Keratinocyte (primary cell): ENCODE data around the gene TECPR1. TPM values are rescaled to one million over a fixed set of nuclear protein-coding genes. Genes with fewer than 3 reads are reported as not detected.

ENCODE experiments used
- DNase-seq: peaks from one replicate; pipeline ENCODE4 v3.0.0-alpha.2; 2011; ENCODE audit warnings: low read depth, missing footprints, low spot score
- FAIRE-seq: peaks from 2 replicates; lab custom pipeline; 2011; peaks lifted over from hg19 to GRCh38; lab: Jason Lieb, UNC
- H2AFZ ChIP-seq: 2 replicates; pipeline ENCODE4 v1.6.0; 2012; ENCODE audit warnings: low read length, control low read depth, inconsistent platforms; ENCODE audit not compliant: control insufficient read depth
- H3K27ac ChIP-seq: 2 replicates; pipeline ENCODE4 v1.5.1; 2011; ENCODE audit warnings: low read length; ENCODE audit not compliant: control insufficient read depth, insufficient read depth
- H3K27me3 ChIP-seq: 3 replicates; pipeline ENCODE4 v1.6.0; 2011; ENCODE audit warnings: low read length; ENCODE audit not compliant: control insufficient read depth, insufficient read depth; ENCODE audit errors: extremely low read depth
- H3K36me3 ChIP-seq, 2 experiments: 2 replicates in 1 of 2; 3 replicates in 1 of 2; pipeline ENCODE4 v1.5.1; 2011; ENCODE audit warnings: low read length in 2 of 2, mild to moderate bottlenecking in 1 of 2; ENCODE audit not compliant: control insufficient read depth in 2 of 2, insufficient read depth in 2 of 2; ENCODE audit errors: extremely low read depth in 1 of 2
- H3K4me1 ChIP-seq: 3 replicates; pipeline ENCODE4 v1.5.1; 2011; ENCODE audit warnings: low read length; ENCODE audit not compliant: control insufficient read depth, insufficient read depth; ENCODE audit errors: extremely low read depth
- H3K4me2 ChIP-seq: 3 replicates; pipeline ENCODE4 v1.6.0; 2011; ENCODE audit warnings: low read depth, low read length; ENCODE audit not compliant: control insufficient read depth, insufficient read depth; ENCODE audit errors: extremely low read depth
- H3K4me3 ChIP-seq, 3 experiments: fragments of 200-600 bp in 1 of 3; sonication (generic) in 1 of 3; 2 replicates in 2 of 3; 3 replicates in 1 of 3; pipeline ENCODE4 v1.5.1; 2011 to 2016; ENCODE audit warnings: low read length in 3 of 3, mild to moderate bottlenecking in 3 of 3, control low read depth in 2 of 3, inconsistent platforms in 1 of 3, low read depth in 1 of 3, mixed read lengths in 1 of 3, mixed run types in 1 of 3, moderate library complexity in 1 of 3; ENCODE audit not compliant: control insufficient read depth in 2 of 3, insufficient read depth in 2 of 3; ENCODE audit errors: extremely low read depth in 1 of 3
- H3K79me2 ChIP-seq: 2 replicates; pipeline ENCODE4 v1.6.0; 2012; ENCODE audit warnings: low read length; ENCODE audit not compliant: control insufficient read depth, insufficient read depth
- H3K9ac ChIP-seq: 3 replicates; pipeline ENCODE4 v1.6.0; 2011; ENCODE audit warnings: low read length; ENCODE audit not compliant: control insufficient read depth, insufficient read depth; ENCODE audit errors: extremely low read depth
- H3K9me1 ChIP-seq: 3 replicates; pipeline ENCODE4 v1.6.0; 2011; ENCODE audit warnings: low read length; ENCODE audit not compliant: control insufficient read depth, insufficient read depth; ENCODE audit errors: extremely low read depth
- H3K9me3 ChIP-seq: 2 replicates; pipeline ENCODE4 v1.5.1; 2012; ENCODE audit warnings: low read depth, low read length; ENCODE audit not compliant: control insufficient read depth
- H4K20me1 ChIP-seq: 3 replicates; pipeline ENCODE4 v1.6.0; 2011; ENCODE audit warnings: low read length; ENCODE audit not compliant: control insufficient read depth, insufficient read depth; ENCODE audit errors: extremely low read depth
- EZH2 ChIP-seq: IDR thresholded peaks from one replicate; pipeline ENCODE4 v1.6.1; 2012; ENCODE audit warnings: inconsistent platforms, mild to moderate bottlenecking, low read length, moderate library complexity
- dilution Hi-C: fragments of 300-500 bp; cut with MboI; formaldehyde crosslinking; loops from one replicate; pipeline ENCODE4 v1.7.0; 2020; ENCODE audit warnings: low sequenced_read_pairs; ENCODE audit not compliant: extremely low pct_ligation_motif_present
- polyA plus RNA-seq, 5 experiments: library from polyadenylated mRNA; depleted of rRNA in 3 of 5; stranded (reverse) in 3 of 5; stranded (forward) in 1 of 5; unstranded in 1 of 5; fragments of >200 nt; gene quantifications; 1 replicate in 1 of 5; 2 replicates in 3 of 5; 3 replicates in 1 of 5; pipeline versions ENCODE4 v1.2.1 to v1.2.3, GENCODE V29; 2011 to 2012; ENCODE audit warnings: missing spikeins in 2 of 5, low read depth in 1 of 5, low replicate concordance in 1 of 5
- TF ChIP-seq, protein P1 (sequence below), 3 experiments: IDR thresholded peaks in 1 of 3; conservative IDR thresholded peaks in 1 of 3; optimal IDR thresholded peaks in 1 of 3; 2 replicates in 2 of 3; 3 replicates in 1 of 3; pipeline versions ENCODE3 to v1.5.1; 2011; ENCODE audit warnings: low read length in 3 of 3, mild to moderate bottlenecking in 3 of 3, moderate library complexity in 2 of 3, control low read depth in 1 of 3, inconsistent platforms in 1 of 3; ENCODE audit not compliant: insufficient read depth in 2 of 3; ENCODE audit errors: extremely low read depth in 1 of 3

The TECPR1 gene
- polyA plus RNA-seq, 1 donor (not counting 4 experiments of a cell fraction or from before 2014, with no cell fraction given) = 2.4 TPM

DNA sequence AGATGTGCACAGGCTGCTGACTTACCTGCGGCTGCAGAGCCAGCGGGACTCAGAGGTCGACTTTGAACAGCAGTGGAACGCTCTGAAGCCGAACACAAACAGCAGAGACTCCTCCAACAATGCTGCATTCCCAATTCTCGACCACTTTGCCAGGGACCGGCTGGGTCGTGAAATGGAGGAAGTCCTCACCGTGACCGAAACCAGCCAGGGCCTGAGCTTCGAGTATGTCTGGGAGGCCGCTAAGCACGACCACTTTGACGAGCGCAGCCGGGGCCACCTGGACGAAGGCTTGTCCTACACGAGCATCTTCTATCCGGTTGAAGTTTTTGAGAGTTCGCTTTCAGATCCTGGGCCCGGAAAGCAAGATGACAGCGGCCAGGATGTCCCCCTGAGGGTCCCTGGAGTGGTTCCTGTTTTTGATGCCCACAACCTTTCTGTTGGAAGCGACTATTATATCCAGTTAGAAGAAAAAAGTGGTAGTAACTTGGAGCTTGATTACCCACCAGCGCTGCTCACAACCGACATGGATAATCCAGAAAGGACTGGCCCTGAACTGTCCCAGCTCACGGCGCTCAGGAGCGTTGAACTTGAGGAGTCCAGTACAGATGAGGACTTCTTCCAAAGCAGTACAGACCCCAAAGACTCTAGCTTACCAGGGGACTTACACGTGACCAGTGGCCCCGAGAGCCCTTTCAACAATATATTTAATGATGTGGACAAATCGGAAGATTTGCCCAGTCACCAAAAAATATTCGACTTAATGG, 60.2 kb downstream of the TECPR1 start:
- dilution Hi-C loops = no loop called here
- DNase-seq (no peak), FAIRE-seq (no peak)
- H2AFZ ChIP-seq = no peak overlapping the region
- peaks cover 3% of the 10 kb centered on the region for H3K4me1 ChIP-seq
- TF ChIP-seq, protein P1, sequence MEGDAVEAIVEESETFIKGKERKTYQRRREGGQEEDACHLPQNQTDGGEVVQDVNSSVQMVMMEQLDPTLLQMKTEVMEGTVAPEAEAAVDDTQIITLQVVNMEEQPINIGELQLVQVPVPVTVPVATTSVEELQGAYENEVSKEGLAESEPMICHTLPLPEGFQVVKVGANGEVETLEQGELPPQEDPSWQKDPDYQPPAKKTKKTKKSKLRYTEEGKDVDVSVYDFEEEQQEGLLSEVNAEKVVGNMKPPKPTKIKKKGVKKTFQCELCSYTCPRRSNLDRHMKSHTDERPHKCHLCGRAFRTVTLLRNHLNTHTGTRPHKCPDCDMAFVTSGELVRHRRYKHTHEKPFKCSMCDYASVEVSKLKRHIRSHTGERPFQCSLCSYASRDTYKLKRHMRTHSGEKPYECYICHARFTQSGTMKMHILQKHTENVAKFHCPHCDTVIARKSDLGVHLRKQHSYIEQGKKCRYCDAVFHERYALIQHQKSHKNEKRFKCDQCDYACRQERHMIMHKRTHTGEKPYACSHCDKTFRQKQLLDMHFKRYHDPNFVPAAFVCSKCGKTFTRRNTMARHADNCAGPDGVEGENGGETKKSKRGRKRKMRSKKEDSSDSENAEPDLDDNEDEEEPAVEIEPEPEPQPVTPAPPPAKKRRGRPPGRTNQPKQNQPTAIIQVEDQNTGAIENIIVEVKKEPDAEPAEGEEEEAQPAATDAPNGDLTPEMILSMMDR (optimal IDR thresholded peaks at IDR 0.05 in 1 of 3, IDR thresholded peaks at IDR 0.05 in 1 of 3, conservative IDR thresholded peaks at IDR 0.05 in 1 of 3; ENCODE audit: extremely low read depth in 1 of 3, insufficient read depth in 2 of 3, low read length in 3 of 3) = no peak
- no peak for TF ChIP-seq EZH2
- no peaks in the 10 kb centered on the region for H4K20me1 ChIP-seq
- H3K9me3 ChIP-seq = no peaks in the 10 kb centered on the region
- no peak overlapping the region for H3K27ac ChIP-seq
- H3K9me1 ChIP-seq = no peaks in the 10 kb centered on the region
- H3K9ac ChIP-seq = no peak overlapping the region
- no peak overlapping the region for H3K4me2 ChIP-seq
- peaks cover 0 to 27% of the 10 kb centered on the region in 2 experiments for H3K36me3 ChIP-seq
- H3K79me2 ChIP-seq = no peaks in the 10 kb centered on the region
- no peak overlapping the region for H3K4me3 ChIP-seq
- no peaks in the 10 kb centered on the region for H3K27me3 ChIP-seq

DNA sequence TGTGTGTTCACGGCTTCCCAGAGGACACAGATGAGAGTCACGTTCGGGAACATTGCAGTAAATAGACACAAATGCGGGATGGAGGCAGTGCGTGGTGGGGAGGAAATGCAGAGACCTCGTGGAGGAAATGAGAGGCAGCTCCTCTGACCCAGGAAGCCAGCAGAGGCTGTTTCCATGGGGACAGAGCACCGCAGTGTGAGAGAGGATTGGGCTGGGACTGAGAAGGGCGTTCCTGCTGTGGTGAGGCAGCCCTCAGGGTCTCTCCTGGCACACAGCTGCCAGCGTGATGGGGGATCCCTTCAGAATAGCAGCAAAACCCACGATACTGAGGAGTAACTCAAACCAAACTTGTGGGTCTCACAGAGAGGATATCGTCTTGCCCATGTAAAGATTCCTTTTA, 62.5 kb downstream of the TECPR1 start:
- TF ChIP-seq EZH2 = no peak
- TF ChIP-seq, protein P1 (optimal IDR thresholded peaks at IDR 0.05 in 1 of 3, IDR thresholded peaks at IDR 0.05 in 1 of 3, conservative IDR thresholded peaks at IDR 0.05 in 1 of 3; ENCODE audit: extremely low read depth in 1 of 3, insufficient read depth in 2 of 3, low read length in 3 of 3) = no peak
- no peaks in the 10 kb centered on the region for H3K9me3 ChIP-seq
- H3K9ac ChIP-seq = no peak overlapping the region
- DNase-seq (no peak), FAIRE-seq (no peak)
- dilution Hi-C loops = no loop called here
- no peak overlapping the region for H2AFZ ChIP-seq
- H3K79me2 ChIP-seq = no peaks in the 10 kb centered on the region
- H3K4me3 ChIP-seq = no peak overlapping the region
- no peaks in the 10 kb centered on the region for H4K20me1 ChIP-seq
- peaks cover 0 to 18% of the 10 kb centered on the region in 2 experiments for H3K36me3 ChIP-seq
- H3K27ac ChIP-seq = no peak overlapping the region
- H3K9me1 ChIP-seq = no peaks in the 10 kb centered on the region
- peaks cover 3% of the 10 kb centered on the region for H3K4me1 ChIP-seq
- no peak overlapping the region for H3K4me2 ChIP-seq
- no peaks in the 10 kb centered on the region for H3K27me3 ChIP-seq
